H9 (cell line): ENCODE measurements around the gene TMEM51. TPM values are rescaled to one million over a fixed set of nuclear protein-coding genes. Genes with fewer than 3 reads are reported as not detected.

Source experiments
- DNase-seq: peaks from one replicate; pipeline ENCODE4 v3.0.0-alpha.2; 2017
- H2AFZ ChIP-seq: one replicate; pipeline ENCODE4 v1.6.1; 2013; ENCODE audit warnings: mild to moderate bottlenecking, low read length, control low read depth, moderate library complexity
- H2AK5ac ChIP-seq: 2 replicates; pipeline ENCODE4 v1.6.1; 2013; ENCODE audit warnings: low read length, control low read depth, mixed read lengths; ENCODE audit not compliant: insufficient read length
- H2BK120ac ChIP-seq: one replicate; pipeline ENCODE4 v1.6.1; 2013; ENCODE audit warnings: low read depth, mild to moderate bottlenecking, low read length, control low read depth, inconsistent platforms; ENCODE audit not compliant: poor library complexity, severe bottlenecking
- H2BK12ac ChIP-seq: 2 replicates; pipeline ENCODE4 v1.6.1; 2013; ENCODE audit warnings: low read length, control low read depth, mixed read lengths, low read depth; ENCODE audit not compliant: insufficient read length
- H2BK15ac ChIP-seq: 2 replicates; pipeline ENCODE4 v1.6.1; 2013; ENCODE audit warnings: low read depth, low read length, control low read depth
- H2BK20ac ChIP-seq: one replicate; pipeline ENCODE4 v1.6.1; 2013; ENCODE audit warnings: low read depth, mild to moderate bottlenecking, low read length, control low read depth, inconsistent platforms; ENCODE audit not compliant: poor library complexity, severe bottlenecking
- H2BK5ac ChIP-seq: 2 replicates; pipeline ENCODE4 v1.6.1; 2013; ENCODE audit warnings: low read length, control low read depth, mixed read lengths; ENCODE audit not compliant: insufficient read length
- H3K14ac ChIP-seq: 2 replicates; pipeline ENCODE4 v1.6.1; 2013; ENCODE audit warnings: low read length, control low read depth; ENCODE audit not compliant: insufficient read depth
- H3K18ac ChIP-seq: 2 replicates; pipeline ENCODE4 v1.6.1; 2013; ENCODE audit warnings: low read depth, mild to moderate bottlenecking, mixed read lengths, low read length, control low read depth; ENCODE audit not compliant: insufficient read length
- H3K23ac ChIP-seq: 2 replicates; pipeline ENCODE4 v1.6.1; 2013; ENCODE audit warnings: low read length, control low read depth, mixed read lengths, low read depth; ENCODE audit not compliant: insufficient read length
- H3K23me2 ChIP-seq: 2 replicates; pipeline ENCODE4 v1.6.1; 2013; ENCODE audit warnings: low read depth, mild to moderate bottlenecking, mixed read lengths, low read length, control low read depth; ENCODE audit not compliant: insufficient read length, poor library complexity, severe bottlenecking
- H3K27ac ChIP-seq: 2 replicates; pipeline ENCODE4 v1.5.1; 2013; ENCODE audit warnings: low read length, control low read depth, mixed read lengths, low read depth; ENCODE audit not compliant: insufficient read length
- H3K27me3 ChIP-seq: 2 replicates; pipeline ENCODE4 v1.6.1; 2013; ENCODE audit warnings: low read length, control low read depth, inconsistent platforms; ENCODE audit not compliant: insufficient read depth
- H3K4ac ChIP-seq: 2 replicates; pipeline ENCODE4 v1.6.1; 2013; ENCODE audit warnings: low read depth, mild to moderate bottlenecking, control low read depth, inconsistent platforms, low read length, moderate library complexity
- H3K4me1 ChIP-seq: 2 replicates; pipeline ENCODE4 v1.6.1; 2013; ENCODE audit warnings: low read length, control low read depth, inconsistent platforms; ENCODE audit not compliant: insufficient read depth
- H3K4me2 ChIP-seq: 2 replicates; pipeline ENCODE4 v1.6.1; 2013; ENCODE audit warnings: low read length, control low read depth, mixed read lengths; ENCODE audit not compliant: insufficient read length, insufficient read depth
- H3K56ac ChIP-seq: 2 replicates; pipeline ENCODE4 v1.6.1; 2013; ENCODE audit warnings: low read depth, mild to moderate bottlenecking, mixed read lengths, low read length, control low read depth; ENCODE audit not compliant: insufficient read length
- H3K79me1 ChIP-seq: 2 replicates; pipeline ENCODE4 v1.6.1; 2013; ENCODE audit warnings: low read depth, mild to moderate bottlenecking, moderate library complexity, low read length, control low read depth, inconsistent platforms; ENCODE audit not compliant: insufficient read depth, poor library complexity, severe bottlenecking
- H3K79me2 ChIP-seq: 2 replicates; pipeline ENCODE4 v1.6.1; 2013; ENCODE audit warnings: low read length, control low read depth, inconsistent platforms; ENCODE audit not compliant: insufficient read depth
- H3K9ac ChIP-seq: 2 replicates; pipeline ENCODE4 v1.6.1; 2013; ENCODE audit warnings: low read length, control low read depth, mixed read lengths; ENCODE audit not compliant: insufficient read length; ENCODE audit errors: extremely low read depth
- H3K9me3 ChIP-seq: one replicate; pipeline ENCODE4 v1.6.1; 2013; ENCODE audit warnings: low read depth, low read length, inconsistent platforms; ENCODE audit not compliant: control insufficient read depth
- H3T11ph ChIP-seq: one replicate; pipeline ENCODE4 v1.6.1; 2013; ENCODE audit warnings: mild to moderate bottlenecking, low read length, control low read depth, inconsistent platforms
- H4K20me1 ChIP-seq: one replicate; pipeline ENCODE4 v1.6.1; 2013; ENCODE audit not compliant: control insufficient read depth, insufficient read length, insufficient read depth
- H4K5ac ChIP-seq: 2 replicates; pipeline ENCODE4 v1.6.1; 2013; ENCODE audit warnings: low read depth, mild to moderate bottlenecking, mixed read lengths, low read length, control low read depth; ENCODE audit not compliant: insufficient read length
- H4K8ac ChIP-seq: replicated peaks from 2 replicates; pipeline ENCODE4 v1.6.1; 2013; ENCODE audit warnings: low read length, control low read depth, mixed read lengths, low read depth; ENCODE audit not compliant: insufficient read length
- H4K91ac ChIP-seq: 2 replicates; pipeline ENCODE4 v1.6.1; 2013; ENCODE audit warnings: low read depth, mild to moderate bottlenecking, moderate library complexity, mixed read lengths, low read length, control low read depth; ENCODE audit not compliant: insufficient read length
- H3K27ac Mint-ChIP-seq, 3 experiments: 2 replicates in 2 of 3; 3 replicates in 1 of 3; pipeline ENCODE4 v1.8.0; 2020 to 2021; ENCODE audit warnings: mixed read lengths in 3 of 3, mild to moderate bottlenecking in 1 of 3, moderate library complexity in 1 of 3
- H3K27me3 Mint-ChIP-seq: 2 replicates; pipeline ENCODE4 v1.8.0; 2021; ENCODE audit warnings: low read depth, mild to moderate bottlenecking, moderate library complexity, mixed read lengths
- H3K36me3 Mint-ChIP-seq, 3 experiments: 2 replicates in 2 of 3; 3 replicates in 1 of 3; pipeline ENCODE4 v1.8.0; 2020 to 2021; ENCODE audit warnings: low read depth in 3 of 3, mixed read lengths in 3 of 3; ENCODE audit not compliant: insufficient read depth in 1 of 3
- H3K4me1 Mint-ChIP-seq, 2 experiments: 2 replicates each; pipeline ENCODE4 v1.8.0; 2020; ENCODE audit warnings: mixed read lengths in 2 of 2
- H3K4me3 Mint-ChIP-seq, 2 experiments: 2 replicates in 1 of 2; 3 replicates in 1 of 2; pipeline ENCODE4 v1.8.0; 2020 to 2021; ENCODE audit warnings: mild to moderate bottlenecking in 2 of 2, mixed read lengths in 2 of 2, moderate library complexity in 1 of 2
- H3K9me3 Mint-ChIP-seq, 2 experiments: 2 replicates in 1 of 2; 3 replicates in 1 of 2; pipeline ENCODE4 v1.8.0; 2020; ENCODE audit warnings: mild to moderate bottlenecking in 2 of 2, mixed read lengths in 2 of 2, moderate library complexity in 1 of 2
- WGBS: extraction: QIAGEN DNeasy Blood & Tissue Kit; methylation state at CpG from one replicate; pipeline ENCODE4 v1.1.7; 2013; ENCODE audit warnings: missing lambda C conversion rate, low lambda C conversion rate, mixed read lengths; ENCODE audit not compliant: insufficient read length; ENCODE audit errors: extremely low coverage; 5-methylcytosine and 5-hydroxymethylcytosine counted together
- total RNA-seq: library from RNA; stranded (reverse); gene quantifications from 2 replicates; pipeline ENCODE4 v1.2.1, GENCODE V29; 2021
- TF ChIP-seq, protein P1 (sequence below): fragments of 200-600 bp; sonication (generic); conservative IDR thresholded peaks from 3 replicates; pipeline ENCODE4 v1.8.0; 2021; ENCODE audit warnings: antibody characterized with exemption, mild to moderate bottlenecking

TMEM51 gene
- total RNA-seq, 1 experiment from 2014 or later, result 4.6 TPM

DNA sequence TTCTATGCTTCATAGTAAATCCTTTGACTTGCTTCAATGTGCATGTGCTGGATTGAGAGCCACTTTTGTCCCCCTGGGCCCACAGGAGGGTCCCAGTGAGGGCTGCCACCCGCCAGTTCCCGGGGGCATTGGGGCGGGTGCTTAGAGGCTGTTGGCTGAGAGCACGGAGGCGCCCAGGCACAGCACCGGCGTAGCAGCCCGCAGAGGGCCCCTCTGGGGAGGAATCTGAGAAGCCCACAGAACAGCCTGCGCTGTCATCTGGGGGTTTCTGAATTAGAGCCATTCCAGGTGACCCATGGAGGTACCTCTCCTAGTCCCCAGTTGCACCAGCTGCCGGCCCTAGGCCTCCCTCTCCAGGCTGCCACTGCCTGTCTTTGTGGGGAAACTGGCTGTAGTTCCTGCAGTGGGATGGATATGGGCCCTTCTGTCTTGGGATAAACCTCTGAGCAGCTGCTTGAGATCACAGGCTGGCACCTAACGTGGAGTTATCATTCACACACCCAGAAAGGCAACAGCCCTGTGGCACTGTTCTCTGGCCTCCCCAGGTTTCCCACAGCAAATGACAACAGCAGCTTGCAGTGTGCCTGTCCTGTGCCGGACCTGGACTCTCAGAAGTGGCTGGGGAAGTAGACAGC is 39.5 kb downstream of the TMEM51 start:
- no peak for DNase-seq
- Mint-ChIP-seq H3K27me3 (no peaks in the 10 kb centered on the region), H3K4me1 (peaks cover 44 to 50% of the 10 kb centered on the region in 2 experiments), H3K4me3 (no peak overlapping the region), H3K9me3 (no peaks in the 10 kb centered on the region), H3K27ac (peak overlapping the region in 1 of 3 experiments; percentile 76; a peak in 2 of 7 replicates), H3K36me3 (no peaks in the 10 kb centered on the region; a peak in 2 of 7 replicates)
- WGBS, result no CpG with 5 or more reads among the region's 12 CpGs
- Histone ChIP-seq H4K8ac (no peak overlapping the region), H3K23ac (no peak overlapping the region), H3K14ac (no peak overlapping the region), H3K4me1 (peaks cover 8% of the 10 kb centered on the region; the same call in 1 of the 2 replicates), H3K56ac (no peak overlapping the region), H2BK15ac (no peak overlapping the region), H2BK12ac (no peak overlapping the region), H3K27me3 (no peaks in the 10 kb centered on the region), H3K18ac (no peak overlapping the region), H3K79me1 (no peaks in the 10 kb centered on the region), H3K4me2 (no peak overlapping the region), H4K91ac (no peak overlapping the region), H2BK120ac (no peak overlapping the region), H3K27ac (no peak overlapping the region), H3K23me2 (no peaks in the 10 kb centered on the region), H2AFZ (no peak overlapping the region), H4K5ac (no peak overlapping the region), H2BK20ac (no peak overlapping the region), H3K79me2 (no peaks in the 10 kb centered on the region), H3K4ac (no peak overlapping the region), H4K20me1 (no peaks in the 10 kb centered on the region), H3T11ph (no peak overlapping the region), H2AK5ac (no peak overlapping the region), H3K9ac (no peak overlapping the region), H2BK5ac (no peak overlapping the region), H3K9me3 (no peaks in the 10 kb centered on the region)
- TF ChIP-seq, protein P1, sequence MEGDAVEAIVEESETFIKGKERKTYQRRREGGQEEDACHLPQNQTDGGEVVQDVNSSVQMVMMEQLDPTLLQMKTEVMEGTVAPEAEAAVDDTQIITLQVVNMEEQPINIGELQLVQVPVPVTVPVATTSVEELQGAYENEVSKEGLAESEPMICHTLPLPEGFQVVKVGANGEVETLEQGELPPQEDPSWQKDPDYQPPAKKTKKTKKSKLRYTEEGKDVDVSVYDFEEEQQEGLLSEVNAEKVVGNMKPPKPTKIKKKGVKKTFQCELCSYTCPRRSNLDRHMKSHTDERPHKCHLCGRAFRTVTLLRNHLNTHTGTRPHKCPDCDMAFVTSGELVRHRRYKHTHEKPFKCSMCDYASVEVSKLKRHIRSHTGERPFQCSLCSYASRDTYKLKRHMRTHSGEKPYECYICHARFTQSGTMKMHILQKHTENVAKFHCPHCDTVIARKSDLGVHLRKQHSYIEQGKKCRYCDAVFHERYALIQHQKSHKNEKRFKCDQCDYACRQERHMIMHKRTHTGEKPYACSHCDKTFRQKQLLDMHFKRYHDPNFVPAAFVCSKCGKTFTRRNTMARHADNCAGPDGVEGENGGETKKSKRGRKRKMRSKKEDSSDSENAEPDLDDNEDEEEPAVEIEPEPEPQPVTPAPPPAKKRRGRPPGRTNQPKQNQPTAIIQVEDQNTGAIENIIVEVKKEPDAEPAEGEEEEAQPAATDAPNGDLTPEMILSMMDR, result no peak
